Kidney (tissue), 14 donors: ENCODE data around the gene ETS2. TPM values are rescaled to one million over a fixed set of nuclear protein-coding genes. Genes with fewer than 3 reads are reported as not detected.
"Not testable (repeated sequence)": the region's sequence is repeated elsewhere in the genome, so short reads cannot be mapped to it uniquely, and the experiment has no call there.

Experiments used
- DNase-seq, 5 donors: peaks; one replicate each; pipeline ENCODE4 v3.0.0-alpha.2; 2013 to 2020
- FAIRE-seq: peaks from 2 replicates; lab custom pipeline; 2012; peaks lifted over from hg19 to GRCh38; lab: Jason Lieb, UNC
- H3K27ac ChIP-seq, 2 donors: one replicate each; pipeline ENCODE4 v1.7.0; 2013; ENCODE audit warnings: low read depth in 2 of 2, low read length in 2 of 2, inconsistent platforms in 1 of 2
- H3K27me3 ChIP-seq: one replicate; pipeline ENCODE4 v1.7.1; 2013; ENCODE audit warnings: low read length, inconsistent platforms; ENCODE audit not compliant: control insufficient read depth, insufficient read depth
- H3K36me3 ChIP-seq, 3 donors: one replicate each; pipeline versions ENCODE4 v1.7.0 to v1.7.1; 2013; ENCODE audit warnings: low read length in 3 of 3, control low read depth in 1 of 3, inconsistent platforms in 1 of 3; ENCODE audit not compliant: insufficient read depth in 3 of 3, control insufficient read depth in 2 of 3
- H3K4me1 ChIP-seq, 3 donors: one replicate each; pipeline versions ENCODE4 v1.7.0 to v1.7.1; 2013; ENCODE audit warnings: low read length in 3 of 3, inconsistent platforms in 1 of 3, low read depth in 1 of 3; ENCODE audit not compliant: control insufficient read depth in 2 of 3, insufficient read depth in 2 of 3
- H3K4me3 ChIP-seq, 3 donors: one replicate each; pipeline versions ENCODE4 v1.7.0 to v1.8.1; 2013; ENCODE audit warnings: low read length in 3 of 3, control low read depth in 1 of 3, inconsistent platforms in 1 of 3
- H3K9ac ChIP-seq, 3 donors: one replicate each; pipeline versions ENCODE4 v1.7.0 to v1.7.1; 2013; ENCODE audit warnings: low read length in 3 of 3, control low read depth in 1 of 3, inconsistent platforms in 1 of 3
- H3K9me3 ChIP-seq, 3 donors: one replicate each; pipeline versions ENCODE4 v1.7.0 to v1.7.1; 2013; ENCODE audit warnings: low read length in 3 of 3, control low read depth in 1 of 3, inconsistent platforms in 1 of 3; ENCODE audit not compliant: control insufficient read depth in 2 of 3, insufficient read depth in 1 of 3
- intact Hi-C: fragments of 100-400 bp; cut with DNase I; formaldehyde crosslinking; loops from one replicate; pipeline ENCODE4 v1.11.1; 2022
- polyA plus RNA-seq: library from polyadenylated mRNA; stranded (reverse); fragments of 350-450 nt; fragmentation: Illumina TruSeq; extraction: RNeasy Lipid Tissue Mini Kit (QIAGEN cat#74804); gene quantifications from one replicate; pipeline ENCODE4 v1.2.3, GENCODE V29; 2014; ENCODE audit warnings: low read depth, low replicate concordance; ENCODE audit not compliant: insufficient read depth
- total RNA-seq: library from RNA; stranded (reverse); fragmentation: NEBNext Ultra II Directional; extraction: Animal tissue kit (Norgen Biotek cat#: 25700); gene quantifications from one replicate; pipeline ENCODE4 v1.2.1, GENCODE V29; 2021
- TF ChIP-seq, protein P1 (sequence below): IDR thresholded peaks from 3 replicates; pipeline ENCODE4 v1.5.1; 2012; ENCODE audit warnings: mild to moderate bottlenecking, moderate library complexity, borderline replicate concordance; ENCODE audit not compliant: insufficient read depth; ENCODE audit errors: extremely low read depth
- donor health status: control.
- donor health status: control.
- donor health status: control.
- donor health status: control.
- donor health status: control.
- donor health status: DM: yes; HTN: yes; CAD: no.
- donor health status: Normal renal cell carcinoma (clear cell type).

Gene ETS2
- total and polyA plus RNA-seq, 2 donors from 2014 or later: 43.1 to 178 TPM

DNA sequence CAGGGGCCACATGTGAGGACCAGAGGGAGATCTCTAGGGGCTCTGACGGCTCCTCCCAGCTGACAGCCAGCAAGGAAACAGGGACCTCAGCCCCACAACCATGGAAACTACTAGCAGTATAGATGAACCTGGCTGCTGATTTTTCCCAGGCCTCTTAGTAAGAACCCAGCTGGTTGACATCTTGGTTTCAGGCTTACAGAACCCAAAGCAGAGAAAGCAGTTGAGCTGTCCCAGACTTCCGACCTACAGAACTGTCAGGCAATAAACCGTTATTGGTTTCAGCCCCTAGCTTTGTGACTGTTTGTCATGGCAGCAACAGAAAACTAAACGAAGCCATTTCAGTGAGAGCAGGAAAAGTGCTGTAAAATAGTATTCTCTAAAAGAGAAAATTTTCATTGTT lies 36.4 kb downstream of the ETS2 start:
- no peaks in the 10 kb centered on the region for H3K36me3 ChIP-seq
- H3K4me3 ChIP-seq: no peak overlapping the region
- H3K4me1 ChIP-seq: no peaks in the 10 kb centered on the region
- no peak overlapping the region for H3K9ac ChIP-seq
- TF ChIP-seq, protein P1, sequence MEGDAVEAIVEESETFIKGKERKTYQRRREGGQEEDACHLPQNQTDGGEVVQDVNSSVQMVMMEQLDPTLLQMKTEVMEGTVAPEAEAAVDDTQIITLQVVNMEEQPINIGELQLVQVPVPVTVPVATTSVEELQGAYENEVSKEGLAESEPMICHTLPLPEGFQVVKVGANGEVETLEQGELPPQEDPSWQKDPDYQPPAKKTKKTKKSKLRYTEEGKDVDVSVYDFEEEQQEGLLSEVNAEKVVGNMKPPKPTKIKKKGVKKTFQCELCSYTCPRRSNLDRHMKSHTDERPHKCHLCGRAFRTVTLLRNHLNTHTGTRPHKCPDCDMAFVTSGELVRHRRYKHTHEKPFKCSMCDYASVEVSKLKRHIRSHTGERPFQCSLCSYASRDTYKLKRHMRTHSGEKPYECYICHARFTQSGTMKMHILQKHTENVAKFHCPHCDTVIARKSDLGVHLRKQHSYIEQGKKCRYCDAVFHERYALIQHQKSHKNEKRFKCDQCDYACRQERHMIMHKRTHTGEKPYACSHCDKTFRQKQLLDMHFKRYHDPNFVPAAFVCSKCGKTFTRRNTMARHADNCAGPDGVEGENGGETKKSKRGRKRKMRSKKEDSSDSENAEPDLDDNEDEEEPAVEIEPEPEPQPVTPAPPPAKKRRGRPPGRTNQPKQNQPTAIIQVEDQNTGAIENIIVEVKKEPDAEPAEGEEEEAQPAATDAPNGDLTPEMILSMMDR: no peak
- intact Hi-C loops: no loop called here
- DNase-seq (peak in 3 of 5 donors; percentile 20 to 92 (median 46)), FAIRE-seq (no peak)
- H3K27me3 ChIP-seq: no peaks in the 10 kb centered on the region
- no peak overlapping the region for H3K27ac ChIP-seq
- no peaks in the 10 kb centered on the region for H3K9me3 ChIP-seq

DNA sequence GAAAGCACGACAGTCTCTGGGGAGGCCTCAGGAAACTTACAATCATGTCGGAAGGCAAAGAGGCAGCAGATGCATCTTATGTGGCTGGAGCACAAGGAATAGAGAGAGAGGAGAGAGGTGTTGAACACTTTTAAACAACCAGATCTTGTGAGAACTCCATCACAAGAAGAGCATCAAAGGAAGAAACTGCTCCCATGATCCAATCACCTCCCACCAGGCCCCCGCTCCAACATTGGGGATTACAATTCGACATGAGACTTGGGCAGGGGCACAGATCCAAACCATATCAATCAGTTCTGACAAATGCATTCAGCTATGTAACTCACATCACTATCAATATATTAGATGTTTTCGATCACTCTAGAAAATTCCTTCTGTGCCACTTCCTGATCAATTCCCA lies 37.6 kb downstream of the ETS2 start:
- FAIRE-seq (no peak), DNase-seq (no peak)
- no peaks in the 10 kb centered on the region for H3K36me3 ChIP-seq
- no peaks in the 10 kb centered on the region for H3K9me3 ChIP-seq
- H3K9ac ChIP-seq: no peak overlapping the region
- TF ChIP-seq, protein P1: no peak
- intact Hi-C loops: no loop called here
- H3K4me3 ChIP-seq: no peak overlapping the region
- H3K27me3 ChIP-seq: no peaks in the 10 kb centered on the region
- no peak overlapping the region for H3K27ac ChIP-seq
- no peaks in the 10 kb centered on the region for H3K4me1 ChIP-seq

DNA sequence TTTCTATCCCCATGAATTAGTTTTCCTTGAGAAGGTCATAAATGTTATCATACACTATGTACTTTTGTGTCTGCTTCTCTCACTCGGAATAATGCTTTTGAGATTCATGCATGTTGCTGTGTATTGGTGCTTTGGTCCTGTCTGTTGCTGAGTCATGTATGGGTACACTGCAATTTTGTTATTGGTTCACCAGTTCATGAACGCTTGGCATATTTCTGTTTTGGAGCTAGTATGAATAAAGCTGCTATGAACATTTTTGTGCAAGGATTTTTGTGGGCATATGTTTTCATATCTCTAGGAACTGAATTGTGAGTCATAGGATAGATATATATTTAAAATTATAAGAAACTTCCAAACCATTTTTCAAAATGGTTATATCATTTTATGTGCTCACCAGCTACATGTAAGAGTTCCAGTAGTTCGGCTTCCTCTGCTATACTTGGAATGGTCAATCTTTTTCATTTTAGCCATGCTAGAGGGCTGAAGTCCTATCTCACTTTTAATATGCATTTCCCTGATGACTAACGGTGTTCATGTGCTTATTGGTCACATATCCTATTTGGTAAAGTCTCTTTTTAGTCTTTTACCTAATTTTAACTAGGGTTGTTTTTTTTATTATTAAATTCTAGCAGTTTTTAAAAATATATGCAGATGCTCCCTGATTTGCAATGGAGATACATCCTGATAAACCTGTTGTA lies 38.2 kb downstream of the ETS2 start:
- TF ChIP-seq, protein P1: no peak
- intact Hi-C loops: no loop called here
- no peaks in the 10 kb centered on the region for H3K4me1 ChIP-seq
- H3K9me3 ChIP-seq: no peaks in the 10 kb centered on the region
- H3K9ac ChIP-seq: no peak overlapping the region
- H3K4me3 ChIP-seq: no peak overlapping the region
- H3K36me3 ChIP-seq: no peaks in the 10 kb centered on the region
- no peak overlapping the region for H3K27ac ChIP-seq
- H3K27me3 ChIP-seq: no peaks in the 10 kb centered on the region
- FAIRE-seq: no peak
- DNase-seq: no peak

DNA sequence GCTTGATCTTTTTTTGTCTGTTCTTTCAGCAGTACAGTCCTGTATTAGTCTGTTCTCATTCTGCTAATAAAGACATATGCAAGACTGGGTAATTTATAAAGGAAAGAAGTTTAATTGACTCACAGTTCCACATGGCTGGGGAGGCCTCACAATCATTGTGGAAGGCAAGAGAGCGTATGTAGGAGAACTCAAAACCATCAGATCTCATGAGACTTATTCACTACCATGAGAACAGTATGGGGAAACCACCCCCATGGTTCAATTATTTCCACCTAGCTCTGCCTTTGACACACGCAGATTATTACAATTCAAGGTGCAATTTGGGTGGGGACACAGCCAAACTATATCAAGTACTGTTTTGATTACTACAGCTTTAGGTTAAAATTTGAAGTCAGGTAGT lies 39.6 kb downstream of the ETS2 start:
- DNase-seq, H3K36me3 ChIP-seq, H3K9ac ChIP-seq, H3K27ac ChIP-seq, FAIRE-seq, intact Hi-C loops, H3K27me3 ChIP-seq, H3K4me3 ChIP-seq, H3K9me3 ChIP-seq, H3K4me1 ChIP-seq: not testable (repeated sequence)
